Measurements from ENCODE around the gene SDR39U1. TPM values are rescaled to one million over a fixed set of nuclear protein-coding genes. Genes with fewer than 3 reads are reported as not detected.
"Not testable (repeated sequence)": the region's sequence is repeated elsewhere in the genome, so short reads cannot be mapped to it uniquely, and the experiment has no call there.

Gene SDR39U1, protein sequence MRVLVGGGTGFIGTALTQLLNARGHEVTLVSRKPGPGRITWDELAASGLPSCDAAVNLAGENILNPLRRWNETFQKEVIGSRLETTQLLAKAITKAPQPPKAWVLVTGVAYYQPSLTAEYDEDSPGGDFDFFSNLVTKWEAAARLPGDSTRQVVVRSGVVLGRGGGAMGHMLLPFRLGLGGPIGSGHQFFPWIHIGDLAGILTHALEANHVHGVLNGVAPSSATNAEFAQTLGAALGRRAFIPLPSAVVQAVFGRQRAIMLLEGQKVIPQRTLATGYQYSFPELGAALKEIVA
- total RNA-seq = 10 to 100 TPM; 28.4 to 35.9 (median 31.8) TPM

DNA sequence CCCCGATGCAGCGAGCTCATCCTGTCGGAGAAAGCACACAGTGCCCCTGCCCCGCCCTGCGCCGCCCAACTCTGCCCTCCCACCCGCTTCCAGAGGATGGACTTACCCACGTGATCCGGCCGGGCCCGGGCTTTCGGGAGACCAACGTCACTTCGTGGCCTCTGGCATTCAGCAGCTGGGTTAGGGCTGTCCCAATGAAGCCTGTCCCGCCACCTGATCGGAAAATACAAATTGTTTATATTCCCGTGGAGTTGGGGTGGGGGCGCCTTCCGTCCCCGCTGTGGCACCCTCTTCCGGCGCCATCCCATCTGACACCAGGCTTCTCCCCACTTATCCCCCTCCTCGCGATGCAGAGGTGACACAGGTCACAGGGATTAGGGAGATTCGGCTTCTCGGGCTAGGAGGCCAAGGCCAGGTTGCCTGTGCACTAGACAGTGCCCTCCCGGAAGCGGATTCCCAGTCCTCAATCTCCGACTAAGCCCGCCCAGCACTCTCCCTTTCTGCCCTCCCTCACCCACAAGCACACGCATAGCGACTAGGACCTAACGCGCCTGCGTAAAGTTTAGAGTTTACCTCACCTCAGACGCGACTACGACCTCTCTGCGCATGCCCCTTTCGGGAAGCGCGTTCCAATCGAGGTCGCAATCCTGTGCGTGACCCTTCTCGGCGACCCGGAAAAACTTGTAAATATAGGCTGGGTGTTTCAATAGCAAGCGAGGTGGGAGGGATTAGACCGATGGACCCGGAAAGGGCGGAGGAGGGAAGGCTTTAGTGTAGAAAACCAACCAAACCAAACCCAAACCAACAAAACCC, at the start of gene SDR39U1:
Gene SDR39U1, minus strand, starts transcription at position 537 of the 813 bp plus-strand sequence. Its CDS starts 7 bp downstream, at position 530.
- TF ChIP-seq, protein P1, sequence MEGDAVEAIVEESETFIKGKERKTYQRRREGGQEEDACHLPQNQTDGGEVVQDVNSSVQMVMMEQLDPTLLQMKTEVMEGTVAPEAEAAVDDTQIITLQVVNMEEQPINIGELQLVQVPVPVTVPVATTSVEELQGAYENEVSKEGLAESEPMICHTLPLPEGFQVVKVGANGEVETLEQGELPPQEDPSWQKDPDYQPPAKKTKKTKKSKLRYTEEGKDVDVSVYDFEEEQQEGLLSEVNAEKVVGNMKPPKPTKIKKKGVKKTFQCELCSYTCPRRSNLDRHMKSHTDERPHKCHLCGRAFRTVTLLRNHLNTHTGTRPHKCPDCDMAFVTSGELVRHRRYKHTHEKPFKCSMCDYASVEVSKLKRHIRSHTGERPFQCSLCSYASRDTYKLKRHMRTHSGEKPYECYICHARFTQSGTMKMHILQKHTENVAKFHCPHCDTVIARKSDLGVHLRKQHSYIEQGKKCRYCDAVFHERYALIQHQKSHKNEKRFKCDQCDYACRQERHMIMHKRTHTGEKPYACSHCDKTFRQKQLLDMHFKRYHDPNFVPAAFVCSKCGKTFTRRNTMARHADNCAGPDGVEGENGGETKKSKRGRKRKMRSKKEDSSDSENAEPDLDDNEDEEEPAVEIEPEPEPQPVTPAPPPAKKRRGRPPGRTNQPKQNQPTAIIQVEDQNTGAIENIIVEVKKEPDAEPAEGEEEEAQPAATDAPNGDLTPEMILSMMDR (IDR thresholded peaks at IDR 0.05) = no peak
- peak; percentile 97 for ATAC-seq (ENCODE audit: low FRiP score)
- DNase-seq (ENCODE audit: low spot score) = peak; percentile 82

DNA sequence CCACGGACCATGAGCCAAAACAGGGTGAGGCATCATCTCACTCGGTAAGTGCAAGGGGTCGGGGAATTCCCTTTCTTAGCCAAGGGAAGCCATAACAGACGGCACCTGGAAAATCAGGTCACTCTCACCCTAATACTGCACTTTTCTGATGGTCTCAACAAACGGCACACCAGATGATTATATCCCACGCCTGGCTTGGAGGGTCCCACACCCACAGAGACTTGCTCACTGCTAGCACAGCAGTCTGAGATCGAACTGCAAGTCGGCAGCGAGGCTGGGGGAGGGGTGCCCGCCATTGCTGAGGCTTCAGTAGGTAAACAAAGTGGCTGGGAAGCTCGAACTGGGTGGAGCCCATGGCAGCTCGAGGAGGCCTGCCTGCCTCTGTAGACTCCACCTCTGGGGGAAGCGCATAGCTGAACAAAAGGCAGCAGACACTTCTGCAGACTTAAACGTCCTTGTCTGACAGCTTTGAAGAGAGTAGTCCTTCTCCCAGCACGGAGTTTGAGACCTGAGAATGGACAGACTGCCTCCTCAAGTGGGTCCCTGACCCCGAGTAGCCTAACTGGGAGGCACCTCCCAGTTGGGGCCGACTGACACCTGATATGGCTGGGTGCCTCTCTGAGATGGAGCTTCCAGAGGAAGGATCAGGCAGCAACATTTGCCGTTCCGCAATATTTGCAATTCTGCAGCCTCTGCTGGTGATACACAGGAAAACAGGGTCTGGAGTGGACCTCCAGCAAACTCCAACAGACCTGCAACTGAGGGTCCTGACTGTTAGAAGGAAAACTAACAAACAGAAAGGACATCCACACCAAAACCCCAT, 49.2 kb upstream of the SDR39U1 start:
- not testable (repeated sequence) for ATAC-seq (ENCODE audit: low FRiP score); DNase-seq (ENCODE audit: low spot score)

DNA sequence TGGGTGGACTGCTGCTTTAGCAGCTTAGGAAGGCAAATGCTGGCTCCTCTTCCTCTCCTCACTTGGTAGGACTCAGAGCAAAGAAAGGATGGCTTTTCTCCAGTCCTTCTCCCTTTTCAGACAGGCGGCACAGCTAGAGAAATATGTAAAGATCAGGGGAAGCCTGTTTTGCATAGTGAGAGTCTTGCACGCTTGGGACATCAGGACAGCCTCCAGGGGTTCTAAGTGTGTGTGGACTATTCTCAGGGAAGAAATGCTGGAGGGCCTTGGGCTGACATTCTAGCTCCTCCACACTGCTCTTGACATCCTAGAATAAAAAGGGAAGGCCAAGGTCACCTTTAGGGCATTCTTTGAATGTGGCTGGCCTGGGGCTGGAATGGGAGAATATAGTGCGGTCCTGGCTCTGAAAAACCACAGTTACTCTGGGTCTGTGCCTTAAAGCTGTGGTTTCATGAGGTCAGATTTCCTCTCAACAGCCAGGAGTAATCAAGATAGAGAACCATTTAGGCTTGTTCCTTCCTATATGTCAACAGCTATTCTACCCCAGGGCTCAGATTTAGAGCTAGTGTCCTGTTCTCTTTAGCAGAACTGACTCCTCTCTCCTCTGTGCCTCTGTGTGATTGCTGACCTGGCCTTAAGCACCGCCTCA, 41.2 kb upstream of the SDR39U1 start:
- DNase-seq (ENCODE audit: low spot score) = no peak
- TF ChIP-seq, protein P1 (IDR thresholded peaks at IDR 0.05) = no peak
- ATAC-seq (ENCODE audit: low FRiP score) = no peak

DNA sequence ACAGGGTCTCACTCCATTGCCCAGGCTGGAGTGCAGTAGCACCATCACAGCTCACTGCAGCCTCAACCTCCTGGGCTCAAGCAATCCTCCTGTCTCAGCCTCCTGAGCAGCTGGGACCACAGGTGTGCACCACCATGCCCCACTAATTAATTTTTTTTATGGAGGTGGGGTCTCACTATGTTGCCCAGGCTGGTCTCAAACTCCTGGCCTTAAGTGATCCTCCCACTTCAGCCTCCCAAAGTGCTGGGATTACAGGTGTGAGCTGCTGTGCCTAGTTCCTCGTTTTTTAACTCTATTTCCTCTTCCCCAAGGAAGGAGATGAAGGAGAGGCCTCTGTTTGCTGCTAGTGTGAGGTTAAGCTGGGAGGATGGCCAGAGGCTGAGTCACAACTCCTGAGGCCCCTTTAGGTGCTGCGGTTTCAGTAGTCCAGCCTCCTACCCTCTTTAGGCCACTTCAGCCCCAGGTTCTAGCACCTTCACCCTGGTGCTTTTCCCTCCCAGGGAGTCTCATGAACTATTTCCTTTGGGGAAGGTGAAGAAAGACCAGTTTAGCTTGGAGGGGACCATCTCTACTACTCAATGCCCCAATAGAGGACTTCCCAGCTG, 40.2 kb upstream of the SDR39U1 start:
- ATAC-seq (ENCODE audit: low FRiP score); DNase-seq (ENCODE audit: low spot score): not testable (repeated sequence)

DNA sequence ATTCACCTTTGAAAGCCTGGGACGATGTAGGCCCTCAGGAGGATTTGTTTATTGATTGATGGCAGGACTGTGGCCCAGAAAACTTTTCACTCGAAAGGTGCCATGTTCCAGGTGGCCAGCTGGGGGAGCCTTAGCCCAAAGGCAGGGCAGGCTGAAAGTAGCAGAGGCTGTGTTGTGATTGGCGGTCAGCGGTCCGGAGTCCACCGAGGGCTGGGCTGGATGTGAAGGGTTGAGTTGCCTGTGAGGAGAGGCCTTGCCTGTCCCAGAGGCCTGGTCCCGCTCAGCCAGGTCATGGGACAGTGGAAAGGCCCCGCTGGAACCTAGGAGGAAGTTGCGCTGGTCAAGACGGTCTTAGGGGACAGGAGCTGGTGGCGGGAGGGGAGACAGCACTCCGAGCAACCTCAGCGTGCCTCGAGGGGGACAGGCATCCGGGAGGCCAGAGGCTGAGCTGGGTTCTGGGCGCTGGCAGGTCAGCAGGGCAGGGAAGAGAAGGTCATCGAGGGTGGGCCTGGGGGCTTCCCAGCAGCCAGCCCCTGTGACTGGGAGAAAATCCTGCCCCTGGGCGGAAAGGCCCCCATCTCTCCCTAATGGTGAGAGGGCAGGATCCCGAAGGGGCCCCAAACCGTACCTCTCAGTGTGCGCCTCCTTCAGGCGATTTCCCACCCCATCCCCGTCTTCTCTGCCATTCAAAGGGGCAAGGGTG, 39.2 kb upstream of the SDR39U1 start:
- TF ChIP-seq, protein P1 (IDR thresholded peaks at IDR 0.05) = no peak
- DNase-seq (ENCODE audit: low spot score) (no peak), ATAC-seq (ENCODE audit: low FRiP score) (no peak)

DNA sequence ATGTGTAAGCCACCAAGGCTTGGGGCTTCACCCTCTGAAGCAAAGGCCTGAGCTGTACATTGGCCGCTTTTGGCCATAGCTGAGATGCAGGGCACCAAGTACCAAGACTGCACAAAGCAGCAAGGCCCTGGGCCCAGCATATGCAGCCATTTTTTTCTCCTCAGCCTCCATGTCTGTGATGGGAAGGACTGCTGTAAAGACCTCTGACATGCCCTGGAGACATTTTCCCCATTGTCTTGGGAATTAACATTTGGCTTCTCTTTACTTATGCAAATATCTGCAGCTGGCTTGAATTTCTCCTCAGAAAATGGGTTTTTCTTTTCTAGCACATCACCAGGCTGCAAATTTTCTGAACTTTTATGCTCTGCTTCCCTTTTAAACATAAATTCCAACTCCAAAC, 37.4 kb upstream of the SDR39U1 start:
- ATAC-seq (ENCODE audit: low FRiP score) = not testable (repeated sequence)

DNA sequence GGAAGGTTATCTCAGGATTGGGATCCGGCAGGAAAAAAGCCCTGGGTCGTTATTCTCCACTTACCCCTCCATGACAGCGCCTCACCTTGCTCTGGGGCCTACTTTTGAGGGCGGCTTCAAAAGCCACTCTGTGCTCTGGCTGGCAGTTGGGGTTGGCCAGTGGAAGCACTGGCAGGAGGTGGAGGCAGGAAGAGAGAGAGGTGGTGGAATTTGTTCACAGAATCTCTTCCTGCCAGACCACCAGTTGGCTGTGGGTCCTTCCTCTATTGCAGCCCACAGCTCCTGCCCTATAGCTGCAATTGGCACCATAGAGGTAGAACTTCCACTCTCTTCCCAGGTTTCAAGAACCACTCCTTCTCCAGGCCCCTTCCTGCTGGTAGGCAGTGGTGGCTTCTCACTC, 32.7 kb upstream of the SDR39U1 start:
- DNase-seq (ENCODE audit: low spot score) (no peak), ATAC-seq (ENCODE audit: low FRiP score) (no peak)
- TF ChIP-seq, protein P1 (IDR thresholded peaks at IDR 0.05) = no peak

More for the DNA sequence above, 37.4 kb upstream of the SDR39U1 start:
- DNase-seq (ENCODE audit: low spot score) = not testable (repeated sequence)

All from omental fat pad (tissue), 4 donors.